Prostate gland (tissue), 2 donors: Measurements from ENCODE around the gene ELOVL1.

Source experiments
- POLR2A ChIP-seq: fragments of 450-650 bp; IDR thresholded peaks from one replicate; pipeline ENCODE4 v1.6.1; 2016; ENCODE audit warnings: antibody characterized with exemption, mild to moderate bottlenecking
- POLR2AphosphoS5 ChIP-seq: sonication (generic); formaldehyde crosslinking; IDR thresholded peaks from one replicate; pipeline ENCODE4 v1.6.1; 2017; ENCODE audit warnings: antibody characterized with exemption
- TF ChIP-seq, protein P1 (sequence below), 4 experiments: fragments of 200-600 bp in 2 of 4; fragments of 450-650 bp in 2 of 4; sonication (generic) in 2 of 4; IDR thresholded peaks; 1 replicate in 3 of 4; 2 replicates in 1 of 4; pipeline ENCODE4 v1.5.1; 2016 to 2019; ENCODE audit warnings: antibody characterized with exemption in 4 of 4, mild to moderate bottlenecking in 2 of 4, moderate library complexity in 2 of 4

DNA sequence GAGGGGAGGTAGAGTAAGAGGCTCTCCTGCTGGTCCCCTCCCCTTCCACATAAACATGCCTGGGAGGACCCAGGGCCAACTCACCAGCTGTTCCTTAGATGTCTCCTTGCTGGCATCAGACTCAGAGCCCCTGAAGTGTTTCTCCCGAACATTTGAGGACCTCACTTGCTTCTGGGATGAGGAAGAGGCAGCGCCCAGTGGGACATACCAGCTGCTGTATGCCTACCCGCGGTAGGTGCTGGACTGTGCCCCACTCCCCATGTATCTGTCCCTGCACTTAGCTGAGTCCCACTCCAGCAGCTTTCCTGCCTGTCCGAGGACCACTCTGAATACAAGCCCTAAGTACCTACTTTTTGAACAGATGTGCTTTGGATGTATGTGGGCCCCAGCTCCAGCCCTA lies 29.8 kb downstream of the ELOVL1 start:
- TF ChIP-seq, protein P1, sequence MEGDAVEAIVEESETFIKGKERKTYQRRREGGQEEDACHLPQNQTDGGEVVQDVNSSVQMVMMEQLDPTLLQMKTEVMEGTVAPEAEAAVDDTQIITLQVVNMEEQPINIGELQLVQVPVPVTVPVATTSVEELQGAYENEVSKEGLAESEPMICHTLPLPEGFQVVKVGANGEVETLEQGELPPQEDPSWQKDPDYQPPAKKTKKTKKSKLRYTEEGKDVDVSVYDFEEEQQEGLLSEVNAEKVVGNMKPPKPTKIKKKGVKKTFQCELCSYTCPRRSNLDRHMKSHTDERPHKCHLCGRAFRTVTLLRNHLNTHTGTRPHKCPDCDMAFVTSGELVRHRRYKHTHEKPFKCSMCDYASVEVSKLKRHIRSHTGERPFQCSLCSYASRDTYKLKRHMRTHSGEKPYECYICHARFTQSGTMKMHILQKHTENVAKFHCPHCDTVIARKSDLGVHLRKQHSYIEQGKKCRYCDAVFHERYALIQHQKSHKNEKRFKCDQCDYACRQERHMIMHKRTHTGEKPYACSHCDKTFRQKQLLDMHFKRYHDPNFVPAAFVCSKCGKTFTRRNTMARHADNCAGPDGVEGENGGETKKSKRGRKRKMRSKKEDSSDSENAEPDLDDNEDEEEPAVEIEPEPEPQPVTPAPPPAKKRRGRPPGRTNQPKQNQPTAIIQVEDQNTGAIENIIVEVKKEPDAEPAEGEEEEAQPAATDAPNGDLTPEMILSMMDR (IDR thresholded peaks at IDR 0.05): no peak
- no peak for TF ChIP-seq POLR2A
- TF ChIP-seq POLR2AphosphoS5: no peak
